ENCODE measurements around the gene CDK5R2. TPM values are rescaled to one million over a fixed set of nuclear protein-coding genes. Genes with fewer than 3 reads are reported as not detected.
"Not testable (repeated sequence)": the region's sequence is repeated elsewhere in the genome, so short reads cannot be mapped to it uniquely, and the experiment has no call there.

Gene CDK5R2
- total and polyA plus RNA-seq, 10 donors, result not detected

- Histone ChIP-seq H3K27me3 (replicated peaks in 1 of 7) (peaks cover 0 to 54% (median 0%) of the 10 kb centered on the region in 7 donors), H3K36me3 (no peaks in the 10 kb centered on the region), H3K9me3 (peaks cover 0 to 23% (median 11%) of the 10 kb centered on the region in 8 donors), H3K4me3 (no peak overlapping the region), H3K4me1 (no peaks in the 10 kb centered on the region), H3K27ac (no peak overlapping the region)
- 75 to 84% (median 77%) methylated on average over 2 of the region's 2 CpGs for WGBS, 5 donors
- intact Hi-C loops (cut with DNase I; ENCODE audit: low total_unique reads), result no loop called here
- DNase-seq, result no peak
- TF ChIP-seq CTCF (IDR thresholded peaks at IDR 0.05 in 8 of 11, conservative IDR thresholded peaks at IDR 0.05 in 3 of 11) (no peak), POLR2A (IDR thresholded peaks at IDR 0.05) (no peak), POLR2AphosphoS5 (IDR thresholded peaks at IDR 0.05) (no peak)
These were observed 34.0 kb upstream of the CDK5R2 start for GRCh38 chr2:218925434-218925833.

- H3K9me3 ChIP-seq, result peaks cover 0 to 23% (median 11%) of the 10 kb centered on the region in 8 donors
- TF ChIP-seq CTCF (IDR thresholded peaks at IDR 0.05 in 8 of 11, conservative IDR thresholded peaks at IDR 0.05 in 3 of 11) (no peak), POLR2AphosphoS5 (IDR thresholded peaks at IDR 0.05) (no peak), POLR2A (IDR thresholded peaks at IDR 0.05) (no peak)
- H3K27me3 ChIP-seq (replicated peaks in 1 of 7), result peaks cover 0 to 45% (median 0%) of the 10 kb centered on the region in 7 donors
- H3K4me3 ChIP-seq, result no peak overlapping the region
- H3K27ac ChIP-seq, result no peak overlapping the region
- intact Hi-C loops (cut with DNase I; ENCODE audit: low total_unique reads), result no loop called here
- H3K4me1 ChIP-seq, result no peaks in the 10 kb centered on the region
- H3K36me3 ChIP-seq, result no peaks in the 10 kb centered on the region
- 79 to 92% (median 90%) methylated on average over 2 of the region's 2 CpGs for WGBS, 5 donors
- no peak for DNase-seq
These were observed 32.0 kb upstream of the CDK5R2 start for GRCh38 chr2:218927422-218927821.

GRCh38 chr2:218927876-218928275, 31.6 kb upstream of the CDK5R2 start:
- Histone ChIP-seq H3K9me3 (peaks cover 0 to 22% (median 11%) of the 10 kb centered on the region in 8 donors), H3K27ac (no peak overlapping the region), H3K4me3 (no peak overlapping the region), H3K36me3 (no peaks in the 10 kb centered on the region), H3K4me1 (no peaks in the 10 kb centered on the region), H3K27me3 (replicated peaks in 1 of 7) (peaks cover 0 to 41% (median 0%) of the 10 kb centered on the region in 7 donors)
- TF ChIP-seq POLR2A (IDR thresholded peaks at IDR 0.05), result no peak
- 72 to 83% (median 73%) methylated on average over 4 of the region's 4 CpGs for WGBS, 5 donors
- no peak for DNase-seq
- intact Hi-C loops (cut with DNase I; ENCODE audit: low total_unique reads), result no loop called here

DNA sequence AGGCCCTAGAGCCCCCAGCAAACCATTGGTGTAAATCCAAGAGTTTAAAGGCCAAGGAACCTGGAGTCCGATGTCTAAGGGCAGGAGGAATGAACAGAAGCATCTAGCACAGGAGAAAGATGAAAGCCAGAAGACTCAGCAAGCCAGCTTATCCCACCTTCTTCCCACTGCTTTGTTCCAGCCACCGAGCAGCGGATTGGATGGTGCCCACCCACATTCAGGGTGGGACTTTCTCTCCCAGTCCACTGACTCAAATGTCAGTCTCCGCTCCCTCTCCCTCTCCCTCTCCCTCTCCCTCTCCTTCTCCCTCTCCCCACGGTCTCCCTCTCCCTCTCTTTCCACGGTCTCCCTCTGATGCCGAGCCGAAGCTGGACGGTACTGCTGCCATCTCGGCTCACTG, 29.0 kb upstream of the CDK5R2 start:
- DNase-seq, result not testable (repeated sequence)

GRCh38 chr2:218931751-218932150, 27.7 kb upstream of the CDK5R2 start:
- intact Hi-C loops (cut with DNase I; ENCODE audit: low total_unique reads); H3K9me3 ChIP-seq: not testable (repeated sequence)

More for the DNA sequence above, 29.0 kb upstream of the CDK5R2 start:
- H3K27ac ChIP-seq; H3K36me3 ChIP-seq; H3K4me3 ChIP-seq; H3K4me1 ChIP-seq; intact Hi-C loops (cut with DNase I; ENCODE audit: low total_unique reads); H3K9me3 ChIP-seq: not testable (repeated sequence)
- peaks cover 0 to 48% (median under 1%) of the 10 kb centered on the region in 7 donors for H3K27me3 ChIP-seq (replicated peaks in 1 of 7)
- WGBS, 5 donors, result 92 to 96% (median 93%) methylated on average over 3 to 10 of the region's 10 CpGs

More at GRCh38 chr2:218931751-218932150, 27.7 kb upstream of the CDK5R2 start:
- not testable (repeated sequence) for H3K27ac ChIP-seq, H3K36me3 ChIP-seq, H3K4me1 ChIP-seq, H3K4me3 ChIP-seq, DNase-seq
- 92 to 96% (median 93%) methylated on average over 7 to 24 of the region's 25 CpGs for WGBS, 5 donors
- H3K27me3 ChIP-seq (replicated peaks in 1 of 7), result peaks cover 0 to 52% (median 11%) of the 10 kb centered on the region in 7 donors

All from spleen (tissue), 11 donors.